IMR-90 (cell line): Measurements from ENCODE around the gene ATP11A. TPM values are rescaled to one million over a fixed set of nuclear protein-coding genes. Genes with fewer than 3 reads are reported as not detected.

Experiments
- ATAC-seq: fragments of 200-7000 bp; cut with Tn5 transposase; 2 replicates; pipeline ENCODE4 v1.9.1; 2020; ENCODE audit warnings: low read depth, mild to moderate bottlenecking, moderate library complexity
- BruUV-seq: library from RNA; stranded (reverse); fragments of 400-500 nt; replicated peaks from 2 replicates; lab custom pipeline; 2021; lab: Mats Ljungman, UMichigan
- CTCF ChIA-PET: fragments of 300-600 bp; formaldehyde crosslinking; extraction: SDS; loops from one replicate; lab custom pipeline; 2021; ENCODE audit warnings: antibody characterized with exemption; lab: Yijun Ruan, JAX
- POLR2A ChIA-PET: fragments of 300-600 bp; sonication (Branson Sonifier 250); formaldehyde crosslinking; loops from one replicate; lab custom pipeline; 2022; ENCODE audit warnings: antibody characterized with exemption; ENCODE audit not compliant: unreplicated experiment; lab: Charles Lee
- DNase-seq: peaks from one replicate; pipeline ENCODE4 v3.0.0; 2013
- H2AFZ ChIP-seq: replicated peaks from 2 replicates; pipeline ENCODE3; 2013; ENCODE audit warnings: low read length, mild to moderate bottlenecking; ENCODE audit not compliant: poor library complexity
- H2AK5ac ChIP-seq: 2 replicates; pipeline ENCODE4 v1.6.1; 2013; ENCODE audit warnings: low read depth, low read length, inconsistent platforms
- H2AK9ac ChIP-seq: replicated peaks from 2 replicates; pipeline ENCODE3; 2013; ENCODE audit warnings: mild to moderate bottlenecking, low read depth, low read length, moderate library complexity; ENCODE audit not compliant: poor library complexity
- H2BK120ac ChIP-seq: 2 replicates; pipeline ENCODE4 v1.6.1; 2013; ENCODE audit warnings: low read depth, low read length, inconsistent platforms
- H2BK15ac ChIP-seq: 3 replicates; pipeline ENCODE4 v1.6.1; 2013; ENCODE audit warnings: low read depth, low read length, inconsistent platforms
- H2BK20ac ChIP-seq: 2 replicates; pipeline ENCODE4 v1.6.1; 2013; ENCODE audit warnings: low read depth, mild to moderate bottlenecking, inconsistent platforms, low read length, moderate library complexity
- H2BK5ac ChIP-seq: 2 replicates; pipeline ENCODE4 v1.6.1; 2013; ENCODE audit warnings: mild to moderate bottlenecking, low read depth, low read length, inconsistent platforms; ENCODE audit not compliant: poor library complexity, severe bottlenecking
- H3K14ac ChIP-seq: replicated peaks from 2 replicates; pipeline ENCODE4 v1.6.1; 2013; ENCODE audit warnings: low read depth, low read length, inconsistent platforms
- H3K18ac ChIP-seq: 2 replicates; pipeline ENCODE4 v1.6.1; 2013; ENCODE audit warnings: low read depth, low read length, control low read depth
- H3K23ac ChIP-seq: 2 replicates; pipeline ENCODE4 v1.6.1; 2013; ENCODE audit warnings: low read depth, low read length, inconsistent platforms
- H3K27ac ChIP-seq: 2 replicates; pipeline ENCODE4 v1.5.1; 2013; ENCODE audit warnings: mild to moderate bottlenecking, control low read depth, low read length; ENCODE audit not compliant: insufficient read depth
- H3K27me3 ChIP-seq: 2 replicates; pipeline ENCODE4 v1.6.1; 2013; ENCODE audit warnings: low read length; ENCODE audit not compliant: control insufficient read depth, insufficient read depth
- H3K36me3 ChIP-seq: 2 replicates; pipeline ENCODE4 v1.6.1; 2013; ENCODE audit warnings: low read length, mixed read lengths; ENCODE audit not compliant: control insufficient read depth, insufficient read depth
- H3K4ac ChIP-seq: 2 replicates; pipeline ENCODE4 v1.6.1; 2013; ENCODE audit warnings: low read depth, low read length, inconsistent platforms
- H3K4me1 ChIP-seq: 2 replicates; pipeline ENCODE4 v1.6.1; 2013; ENCODE audit warnings: low read length, mixed read lengths; ENCODE audit not compliant: control insufficient read depth, insufficient read depth
- H3K4me2 ChIP-seq: 2 replicates; pipeline ENCODE4 v1.6.1; 2013; ENCODE audit warnings: low read depth, mild to moderate bottlenecking, control low read depth, low read length, moderate library complexity
- H3K4me3 ChIP-seq: 2 replicates; pipeline ENCODE4 v1.5.1; 2013; ENCODE audit warnings: low read depth, mild to moderate bottlenecking, control low read depth, low read length, moderate library complexity; ENCODE audit not compliant: insufficient read depth
- H3K56ac ChIP-seq: 2 replicates; pipeline ENCODE4 v1.6.1; 2013; ENCODE audit warnings: low read length, inconsistent platforms; ENCODE audit not compliant: insufficient read depth; ENCODE audit errors: extremely low read depth
- H3K79me1 ChIP-seq, 2 experiments: 2 replicates each; pipeline ENCODE4 v1.6.1; 2013; ENCODE audit warnings: low read length in 2 of 2, inconsistent platforms in 1 of 2, low read depth in 1 of 2
- H3K9ac ChIP-seq: 2 replicates; pipeline ENCODE4 v1.6.1; 2013; ENCODE audit warnings: low read depth, low read length, control low read depth
- H3K9me1 ChIP-seq: 2 replicates; pipeline ENCODE4 v1.6.1; 2013; ENCODE audit warnings: low read length, inconsistent platforms; ENCODE audit not compliant: insufficient read depth
- H3K9me3 ChIP-seq: 2 replicates; pipeline ENCODE4 v1.6.1; 2013; ENCODE audit warnings: low read length; ENCODE audit not compliant: control insufficient read depth, insufficient read depth
- H4K20me1 ChIP-seq: 2 replicates; pipeline ENCODE4 v1.6.1; 2013; ENCODE audit warnings: low read length, inconsistent platforms; ENCODE audit not compliant: insufficient read depth
- H4K5ac ChIP-seq: 2 replicates; pipeline ENCODE4 v1.6.1; 2013; ENCODE audit warnings: mild to moderate bottlenecking, low read depth, low read length, control low read depth
- H4K8ac ChIP-seq, 2 experiments: 2 replicates each; pipeline ENCODE4 v1.6.1; 2013; ENCODE audit warnings: low read depth in 2 of 2, low read length in 2 of 2, control low read depth in 1 of 2, inconsistent platforms in 1 of 2
- H4K91ac ChIP-seq: 2 replicates; pipeline ENCODE4 v1.6.1; 2013; ENCODE audit warnings: low read depth, low read length, inconsistent platforms; ENCODE audit not compliant: insufficient read depth
- FOS ChIP-seq: fragments of 150-350 bp; IDR thresholded peaks from 2 replicates; pipeline ENCODE4 v1.6.1; 2016; ENCODE audit warnings: low read depth, low read length
- RFX5 ChIP-seq: IDR thresholded peaks from 2 replicates; pipeline ENCODE4 v1.8.0; 2012; ENCODE audit warnings: low read depth, mild to moderate bottlenecking, low read length, moderate library complexity
- WGBS, 2 experiments: methylation state at CpG; one replicate each; pipeline versions ENCODE4 v1.1.5 to v1.1.7; 2013; ENCODE audit warnings: missing lambda C conversion rate in 2 of 2; ENCODE audit not compliant: insufficient read length in 1 of 2; ENCODE audit errors: extremely low coverage in 2 of 2; 5-methylcytosine and 5-hydroxymethylcytosine counted together
- dilution Hi-C: fragments of 300-500 bp; cut with HindIII; formaldehyde crosslinking; loops from one replicate; pipeline ENCODE4 v1.14.3; 2018; ENCODE audit warnings: low sequenced_read_pairs; ENCODE audit not compliant: unreplicated experiment
- in situ Hi-C: fragments of 300-500 bp; cut with MboI; formaldehyde crosslinking; loops from 3 replicates; pipeline ENCODE4 v1.14.3; 2019; ENCODE audit warnings: low sequenced_read_pairs, inconsistent platforms, mixed read lengths
- intact Hi-C: fragments of 100-400 bp; cut with micrococcal nuclease; formaldehyde crosslinking; loops from 2 replicates; pipeline ENCODE4 v1.10.0; 2022
- polyA plus RNA-seq, 3 experiments: library from polyadenylated mRNA; depleted of rRNA; stranded (reverse); fragments of >200 nt; gene quantifications; 2 replicates each; pipeline ENCODE4 v1.2.3, GENCODE V29; 2012; ENCODE audit warnings: low replicate concordance in 1 of 3
- total RNA-seq: library from RNA; depleted of rRNA; stranded (reverse); fragments of >200 nt; gene quantifications from 2 replicates; pipeline ENCODE4 v1.2.3, GENCODE V29; 2012
- TF ChIP-seq, protein P1 (sequence below): fragments of 150-350 bp; IDR thresholded peaks from 2 replicates; pipeline ENCODE4 v1.6.1; 2016; ENCODE audit warnings: low read depth, mild to moderate bottlenecking, low read length, moderate library complexity, borderline replicate concordance

ATP11A gene
- total and polyA plus RNA-seq, 2 of the 4 experiments (the other 2 are of a cell fraction), result 8.4 to 12.0 TPM

DNA sequence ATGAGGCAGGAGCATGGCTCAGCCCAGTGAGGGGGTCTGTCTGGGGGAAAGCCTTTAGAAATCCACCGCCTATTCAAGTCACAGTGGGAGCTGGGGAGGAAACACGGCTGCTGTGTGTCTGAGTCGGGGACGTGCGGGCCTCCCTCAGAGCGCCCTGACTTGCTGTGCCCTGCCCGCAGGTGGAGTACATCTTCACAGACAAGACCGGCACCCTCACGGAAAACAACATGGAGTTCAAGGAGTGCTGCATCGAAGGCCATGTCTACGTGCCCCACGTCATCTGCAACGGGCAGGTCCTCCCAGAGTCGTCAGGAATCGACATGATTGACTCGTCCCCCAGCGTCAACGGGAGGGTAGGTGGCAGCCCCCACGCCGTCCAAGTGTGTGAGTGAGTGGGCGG, 141.4 kb downstream of the ATP11A start:
- H2BK5ac ChIP-seq, result no peak overlapping the region
- no peak overlapping the region for H2BK15ac ChIP-seq
- H2AK9ac ChIP-seq, result no peak overlapping the region
- intact Hi-C loops, result no loop called here
- no peak overlapping the region for H2AK5ac ChIP-seq
- H2BK120ac ChIP-seq, result no peak overlapping the region
- dilution Hi-C loops, result no loop called here
- H3K9ac ChIP-seq, result no peak overlapping the region
- CTCF ChIA-PET, result no interaction called here
- no peak for TF ChIP-seq FOS
- TF ChIP-seq, protein P1, sequence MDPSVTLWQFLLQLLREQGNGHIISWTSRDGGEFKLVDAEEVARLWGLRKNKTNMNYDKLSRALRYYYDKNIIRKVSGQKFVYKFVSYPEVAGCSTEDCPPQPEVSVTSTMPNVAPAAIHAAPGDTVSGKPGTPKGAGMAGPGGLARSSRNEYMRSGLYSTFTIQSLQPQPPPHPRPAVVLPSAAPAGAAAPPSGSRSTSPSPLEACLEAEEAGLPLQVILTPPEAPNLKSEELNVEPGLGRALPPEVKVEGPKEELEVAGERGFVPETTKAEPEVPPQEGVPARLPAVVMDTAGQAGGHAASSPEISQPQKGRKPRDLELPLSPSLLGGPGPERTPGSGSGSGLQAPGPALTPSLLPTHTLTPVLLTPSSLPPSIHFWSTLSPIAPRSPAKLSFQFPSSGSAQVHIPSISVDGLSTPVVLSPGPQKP, result no peak
- no peak for TF ChIP-seq RFX5
- H3K18ac ChIP-seq, result no peak overlapping the region
- H3K9me3 ChIP-seq, result no peaks in the 10 kb centered on the region
- H2AFZ ChIP-seq, result no peak overlapping the region
- peaks cover 7% of the 10 kb centered on the region for H3K9me1 ChIP-seq
- no peaks in the 10 kb centered on the region for H3K27me3 ChIP-seq
- POLR2A ChIA-PET, result no interaction called here
- no peak overlapping the region for H3K4me2 ChIP-seq
- H3K14ac ChIP-seq, result no peak overlapping the region
- no peak overlapping the region for H3K23ac ChIP-seq
- WGBS, 2 experiments, result 97% methylated on average over 14 of the region's 21 CpGs; no CpG with 5 or more reads in 1 of the 2 experiments
- ATAC-seq (no peak), DNase-seq (no peak)
- H3K4me1 ChIP-seq, result no peaks in the 10 kb centered on the region
- no peak overlapping the region for H2BK20ac ChIP-seq
- H3K36me3 ChIP-seq, result peaks cover 56% of the 10 kb centered on the region
- no peak overlapping the region for H3K4me3 ChIP-seq
- no peak overlapping the region for H4K8ac ChIP-seq
- H4K91ac ChIP-seq, result no peak overlapping the region
- no peaks in the 10 kb centered on the region for H3K79me1 ChIP-seq
- no peak overlapping the region for H3K56ac ChIP-seq
- BruUV-seq, result no TSS peak
- H4K20me1 ChIP-seq, result peaks cover 9% of the 10 kb centered on the region; the same call in 1 of the 2 replicates
- no peak overlapping the region for H4K5ac ChIP-seq
- in situ Hi-C loops, result no loop called here
- H3K27ac ChIP-seq, result no peak overlapping the region
- H3K4ac ChIP-seq, result no peak overlapping the region
